Stimulated activated naive CD4-positive, alpha-beta T cell (primary cell): ENCODE results near the gene MAGEC3.

ENCODE experiments used
- DNase-seq, 6 experiments: peaks; one replicate each; lab custom pipeline; 2025; lab: John Stamatoyannopoulos, UW

The MAGEC3 gene

DNA sequence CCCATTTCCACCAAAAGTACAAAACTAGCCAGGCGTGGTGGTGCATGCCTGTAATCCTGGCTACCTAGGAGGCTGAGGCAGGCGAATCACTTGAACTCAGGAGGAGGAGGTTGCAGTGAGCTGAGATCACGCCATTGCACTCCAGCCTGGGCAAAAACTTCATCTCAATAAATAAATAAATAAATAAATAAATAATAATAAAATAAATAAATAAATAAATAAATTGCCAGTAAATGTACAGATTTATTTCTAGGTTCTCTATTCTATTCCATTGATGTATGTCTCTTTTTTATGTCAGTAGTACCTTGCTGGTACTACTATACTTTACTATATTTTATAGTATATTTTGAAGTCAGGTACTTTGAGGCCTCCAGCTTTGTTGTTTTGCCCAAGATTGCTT is 109.2 kb downstream of the MAGEC3 start:
- no peak for DNase-seq
